ENCODE measurements around the gene RPL39.
A peak's percentile ranks its signal among the peaks of the same experiment; 100 is the strongest.
"Not testable (repeated sequence)": the region's sequence is repeated elsewhere in the genome, so short reads cannot be mapped to it uniquely, and the experiment has no call there.

The RPL39 gene

DNA sequence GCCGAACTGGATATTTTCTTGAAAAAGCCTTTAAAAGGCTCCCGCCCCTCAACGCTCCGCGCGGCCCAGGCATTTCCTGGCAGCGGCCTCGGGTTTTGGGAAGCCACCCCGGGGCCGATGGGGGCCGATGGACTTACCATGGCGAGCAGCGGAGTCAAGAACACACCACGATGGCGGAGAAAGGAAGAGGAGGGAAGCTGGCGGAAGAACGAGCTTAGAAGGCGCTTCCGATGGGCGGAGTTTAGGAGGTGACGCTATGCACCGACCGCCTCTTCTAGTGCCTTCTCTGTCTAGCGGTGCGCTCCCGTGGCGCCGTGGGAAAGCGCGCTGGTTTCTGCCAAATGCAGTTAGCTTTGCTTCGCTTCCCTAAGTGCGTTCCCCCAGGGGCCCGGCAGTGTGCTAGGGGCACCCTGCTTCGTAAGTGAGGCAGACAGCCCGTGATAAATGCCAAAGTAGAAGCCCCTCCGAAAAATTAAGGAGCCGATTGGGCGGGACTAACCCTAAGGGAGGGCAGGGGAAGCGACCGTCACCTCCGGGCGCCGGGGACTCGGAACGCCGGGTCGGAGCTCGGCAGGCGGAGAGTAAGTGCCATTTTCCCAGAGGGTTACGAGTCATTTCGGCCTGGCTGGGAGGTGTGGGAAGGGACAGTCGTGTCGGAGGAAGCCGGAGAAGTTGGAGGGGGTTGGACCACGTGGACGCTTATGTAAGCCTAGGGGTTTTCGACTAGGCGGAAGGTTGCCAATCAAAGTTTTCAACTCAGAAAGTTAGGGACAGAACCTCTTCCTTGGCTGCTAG, at the start of gene RPL39:
RPL39 (minus strand) TSS at position 194 of the 795 bp plus-strand sequence; CDS start at position 140, 54 bp downstream.
- peak; percentile 80 for DNase-seq (ENCODE audit: low read depth)

GRCh38 chrX:119833905-119834304, 42.5 kb upstream of the RPL39 start:
- no peak for DNase-seq (ENCODE audit: low read depth)

- DNase-seq (ENCODE audit: low read depth): no peak
Measured at GRCh38 chrX:119828446-119828845, 37.0 kb upstream of the RPL39 start.

- peak; percentile 41 for DNase-seq (ENCODE audit: low read depth)
Measured at GRCh38 chrX:119826399-119826959, 35.0 kb upstream of the RPL39 start.

DNA sequence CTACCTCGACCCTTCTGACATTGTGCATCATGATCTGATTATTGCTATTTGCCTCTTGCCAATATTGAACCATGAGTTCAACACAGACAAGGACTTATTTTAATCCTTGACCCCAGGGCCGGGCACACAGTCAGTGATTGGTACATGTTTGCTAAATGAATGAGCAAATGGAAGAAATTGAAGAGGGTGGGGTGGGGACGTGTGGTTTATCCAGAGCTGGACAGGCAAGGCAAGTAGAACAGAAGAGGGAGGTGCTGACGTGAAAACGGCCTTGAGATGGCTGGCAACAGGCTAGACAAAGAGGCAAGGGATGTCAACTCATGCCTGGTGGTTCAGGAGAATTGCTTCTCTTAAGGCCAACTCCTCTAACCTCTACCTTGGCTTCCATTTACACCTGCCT, 32.8 kb upstream of the RPL39 start:
- DNase-seq (ENCODE audit: low read depth): not testable (repeated sequence)

DNA sequence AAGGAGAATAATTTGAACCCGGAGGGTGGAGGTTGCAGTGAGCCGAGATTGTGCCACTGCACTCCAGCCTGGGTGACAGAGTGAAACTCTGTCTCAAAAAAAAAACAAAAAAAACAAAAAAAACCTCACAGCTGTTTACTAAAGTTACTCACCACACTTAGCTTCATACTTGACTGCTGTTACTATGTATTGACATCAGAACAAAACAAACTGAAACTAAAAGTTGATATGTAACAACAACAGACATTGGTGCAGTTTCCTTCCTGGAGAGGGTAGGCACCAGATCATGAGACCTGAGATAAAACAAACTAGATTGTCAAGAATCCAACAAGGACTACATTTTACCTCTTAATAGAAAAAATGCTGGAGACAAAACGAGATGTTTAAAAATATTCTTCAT, 30.3 kb upstream of the RPL39 start:
- not testable (repeated sequence) for DNase-seq (ENCODE audit: low read depth)

DNA sequence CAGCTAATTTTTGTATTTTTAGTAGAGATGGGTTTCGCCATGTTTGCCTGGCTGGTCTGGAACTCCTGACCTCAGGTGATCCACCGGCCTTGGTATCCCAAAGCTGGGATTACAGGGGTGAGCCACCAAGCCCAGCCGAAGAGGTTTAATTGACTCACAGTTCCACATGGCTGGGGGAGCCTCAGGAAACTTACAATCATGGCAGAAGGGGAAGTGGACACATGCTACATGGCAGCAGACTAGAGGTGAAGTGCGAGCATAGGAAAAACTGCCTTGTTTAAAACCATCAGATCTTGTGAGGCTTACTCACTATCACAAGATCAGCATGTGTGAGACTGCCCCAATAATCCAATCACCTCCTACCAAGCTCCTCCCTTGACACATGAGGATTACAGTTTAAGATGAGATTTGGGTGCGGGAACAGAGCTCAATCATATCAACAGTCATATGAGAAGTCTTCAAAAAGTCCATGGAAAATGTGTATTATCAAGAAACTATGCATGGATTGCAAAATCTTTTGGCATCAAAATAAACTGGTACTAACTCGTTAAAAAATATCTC, 25.8 kb upstream of the RPL39 start:
- peak; percentile 59 for DNase-seq (ENCODE audit: low read depth)

GRCh38 chrX:119816300-119816699, 24.9 kb upstream of the RPL39 start:
- no peak for DNase-seq (ENCODE audit: low read depth)

GRCh38 chrX:119809185-119809666, 17.8 kb upstream of the RPL39 start:
- DNase-seq (ENCODE audit: low read depth): no peak

DNA sequence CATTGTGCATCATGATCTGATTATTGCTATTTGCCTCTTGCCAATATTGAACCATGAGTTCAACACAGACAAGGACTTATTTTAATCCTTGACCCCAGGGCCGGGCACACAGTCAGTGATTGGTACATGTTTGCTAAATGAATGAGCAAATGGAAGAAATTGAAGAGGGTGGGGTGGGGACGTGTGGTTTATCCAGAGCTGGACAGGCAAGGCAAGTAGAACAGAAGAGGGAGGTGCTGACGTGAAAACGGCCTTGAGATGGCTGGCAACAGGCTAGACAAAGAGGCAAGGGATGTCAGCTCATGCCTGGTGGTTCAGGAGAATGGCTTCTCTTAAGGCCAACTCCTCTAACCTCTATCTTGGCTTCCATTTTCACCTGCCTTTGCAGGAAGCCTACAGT, 17.0 kb upstream of the RPL39 start:
- DNase-seq (ENCODE audit: low read depth): not testable (repeated sequence)

DNA sequence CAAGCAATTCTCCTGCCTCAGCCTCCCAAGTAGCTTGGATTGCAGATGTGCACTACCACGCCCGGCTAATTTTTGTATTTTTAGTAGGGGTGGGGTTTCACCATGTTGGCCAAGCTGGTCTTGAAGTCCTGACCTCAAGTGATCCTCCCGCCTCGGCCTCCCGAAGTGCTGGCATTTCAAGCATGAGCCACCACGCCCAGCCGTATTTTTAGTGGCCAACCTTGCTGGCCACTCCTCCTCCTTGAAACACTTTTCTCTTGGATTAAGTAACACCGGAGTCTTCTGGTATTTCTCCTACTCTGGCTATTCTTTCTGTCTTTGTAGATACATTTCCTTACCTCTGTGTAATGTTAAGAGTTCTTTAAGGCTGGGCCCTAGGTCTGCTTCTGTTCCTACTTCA, 11.1 kb upstream of the RPL39 start:
- no peak for DNase-seq (ENCODE audit: low read depth)

- DNase-seq (ENCODE audit: low read depth): no peak
Measured at GRCh38 chrX:119801253-119802221, 10.1 kb upstream of the RPL39 start.

DNA sequence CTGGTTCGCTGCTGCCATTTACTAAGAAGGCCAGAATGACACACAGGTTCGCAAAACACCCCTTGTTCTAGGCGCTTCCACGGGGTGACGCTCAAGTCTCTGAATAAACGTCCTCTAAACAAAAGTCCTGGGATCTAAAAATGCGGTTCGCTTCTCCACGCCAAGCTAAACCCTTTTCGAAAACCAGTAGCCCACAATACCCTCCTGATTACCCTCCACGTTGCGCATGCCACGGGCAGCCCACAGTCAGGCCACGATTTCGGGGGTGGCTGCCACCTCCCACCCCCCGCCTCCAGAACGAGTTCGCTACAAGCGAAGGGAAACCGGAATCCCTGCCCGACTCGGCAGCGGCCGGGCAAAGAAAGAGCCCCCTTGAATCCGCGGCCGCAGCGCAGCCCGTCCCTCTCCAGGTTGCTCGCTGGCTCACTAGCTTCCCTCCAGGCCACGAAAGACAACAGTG, 423 bp downstream of the RPL39 start:
- no peak for DNase-seq (ENCODE audit: low read depth)

DNA sequence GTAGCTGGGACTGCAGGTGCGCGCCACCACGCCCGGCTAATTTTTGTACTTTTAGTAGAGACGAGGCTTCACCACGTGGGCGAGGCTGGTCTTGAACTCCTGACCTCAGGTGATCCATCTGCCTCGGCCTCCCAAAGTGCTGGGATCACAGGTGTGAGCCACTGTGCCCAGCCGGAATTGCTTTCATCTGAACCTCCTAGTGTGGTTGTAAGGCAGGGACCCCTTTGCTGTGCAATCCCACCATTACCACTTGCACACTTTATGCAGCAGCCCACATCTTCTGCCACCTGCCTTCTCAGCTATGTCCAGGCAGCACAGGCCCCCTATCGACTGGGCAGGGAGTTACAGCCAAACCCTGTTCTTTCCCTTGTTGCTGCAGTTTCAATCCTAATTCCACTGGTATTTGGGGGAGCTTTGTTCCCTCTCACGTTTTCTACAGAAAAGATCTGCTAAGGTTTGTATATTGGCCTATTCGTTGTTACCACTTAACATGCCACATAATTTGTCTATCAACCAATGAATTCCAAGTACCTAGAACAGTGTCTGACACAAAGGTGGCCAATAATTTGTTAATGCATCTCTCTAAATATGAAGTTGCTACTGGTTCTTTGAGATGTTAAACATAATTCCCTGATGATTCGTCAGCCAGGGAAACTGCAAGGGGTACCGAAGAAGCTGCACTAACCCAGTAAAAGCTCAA, 6.5 kb downstream of the RPL39 start:
- DNase-seq (ENCODE audit: low read depth): no peak

- DNase-seq (ENCODE audit: low read depth): no peak
Measured at GRCh38 chrX:119783026-119783425, 8.4 kb downstream of the RPL39 start.

- no peak for DNase-seq (ENCODE audit: low read depth)
Measured at GRCh38 chrX:119778829-119779228, 12.6 kb downstream of the RPL39 start.

- DNase-seq (ENCODE audit: low read depth): no peak
Measured at GRCh38 chrX:119775517-119776238, 15.8 kb downstream of the RPL39 start.

DNA sequence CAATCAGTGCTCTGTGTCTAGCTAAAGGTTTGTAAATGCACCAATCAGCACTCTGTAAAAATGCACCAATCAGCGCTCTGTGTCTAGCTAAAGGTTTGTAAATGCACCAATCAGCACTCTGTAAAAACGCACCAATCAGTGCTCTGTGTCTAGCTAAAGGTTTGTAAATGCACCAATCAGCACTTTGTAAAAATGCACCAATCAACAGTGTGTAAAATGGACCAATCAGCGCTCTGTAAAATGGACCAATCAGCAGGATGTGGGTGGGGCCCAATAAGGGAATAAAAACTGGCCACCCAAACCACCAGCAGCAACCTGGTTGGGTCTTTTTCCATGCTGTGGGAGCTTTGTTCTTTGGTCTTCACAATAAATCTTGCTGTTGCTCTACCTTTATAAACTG, 22.0 kb downstream of the RPL39 start:
- DNase-seq (ENCODE audit: low read depth): not testable (repeated sequence)

GRCh38 chrX:119768436-119768835, 23.0 kb downstream of the RPL39 start:
- DNase-seq (ENCODE audit: low read depth): not testable (repeated sequence)

DNA sequence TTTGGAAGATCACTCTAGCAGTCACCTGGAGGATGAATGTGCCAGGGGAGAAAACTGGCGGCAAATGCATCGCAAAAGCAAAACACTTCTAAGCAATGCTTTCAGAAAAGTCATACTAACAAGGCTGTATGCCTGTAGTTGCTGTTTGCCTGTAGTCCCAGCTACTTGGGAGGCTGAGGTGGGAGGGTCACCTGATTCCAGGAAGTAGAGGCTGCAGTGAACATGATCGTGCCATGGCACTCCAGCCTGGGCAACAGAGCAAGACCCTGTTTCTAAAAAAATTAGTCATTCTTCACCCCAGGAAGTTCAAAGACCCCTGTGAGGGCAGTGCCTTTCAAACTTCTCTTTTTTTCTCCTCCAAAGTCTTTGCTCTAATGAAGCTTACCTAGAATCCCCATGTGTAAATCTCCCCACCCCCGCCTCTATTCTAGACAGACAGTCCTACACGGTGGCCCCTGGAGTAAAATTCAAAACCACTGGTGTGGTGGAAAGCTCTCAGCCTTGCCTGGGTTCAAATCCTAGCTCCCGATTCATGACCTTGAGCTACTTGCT, 27.5 kb downstream of the RPL39 start:
- no peak for DNase-seq (ENCODE audit: low read depth)
